HEK293 (cell line): ENCODE measurements around the gene MTHFSD.

ENCODE experiments used
- CTCF ChIA-PET: fragments of 350-600 bp; formaldehyde crosslinking; extraction: SDS; loops from one replicate; lab custom pipeline; 2021; ENCODE audit warnings: antibody characterized with exemption; lab: Yijun Ruan, JAX
- POLR2A ChIA-PET: fragments of 300-600 bp; formaldehyde crosslinking; extraction: SDS; loops from one replicate; lab custom pipeline; 2020; ENCODE audit warnings: antibody characterized with exemption, inconsistent platforms; lab: Yijun Ruan, JAX
- H3K27ac ChIP-seq: fragments of 200-500 bp; sonication (Bioruptor generic); 2 replicates; pipeline ENCODE4 v1.5.1; 2014; ENCODE audit warnings: low read depth, low read length, control low read depth, inconsistent platforms; ENCODE audit errors: extremely low read depth
- H3K36me3 ChIP-seq, 2 experiments: fragments of 200-500 bp in 1 of 2; sonication (Bioruptor generic) in 1 of 2; 1 replicate in 1 of 2; 2 replicates in 1 of 2; pipeline ENCODE4 v1.5.1; 2014 to 2017; ENCODE audit warnings: inconsistent platforms in 2 of 2, low read length in 2 of 2; ENCODE audit not compliant: control insufficient read depth in 2 of 2, insufficient read depth in 1 of 2
- H3K4me1 ChIP-seq: fragments of 200-500 bp; sonication (Bioruptor generic); 2 replicates; pipeline ENCODE4 v1.5.1; 2014; ENCODE audit warnings: mild to moderate bottlenecking, low read length, inconsistent platforms; ENCODE audit not compliant: control insufficient read depth, insufficient read depth
- H3K4me3 ChIP-seq: 2 replicates; pipeline ENCODE4 v1.5.1; 2011; ENCODE audit warnings: low read depth, mild to moderate bottlenecking, control low read depth, low read length, moderate library complexity
- H3K9me3 ChIP-seq: fragments of 200-500 bp; sonication (Bioruptor generic); 2 replicates; pipeline ENCODE4 v1.5.1; 2014; ENCODE audit warnings: low read depth, low read length, inconsistent platforms; ENCODE audit not compliant: control insufficient read depth, insufficient read depth
- GLI4 ChIP-seq: fragments of 450-650 bp; formaldehyde crosslinking; IDR thresholded peaks from 2 replicates; pipeline ENCODE4 v1.5.1; 2016; ENCODE audit warnings: missing biosample characterization, missing genetic modification characterization
- KLF16 ChIP-seq: fragments of 450-650 bp; formaldehyde crosslinking; IDR thresholded peaks from 2 replicates; pipeline ENCODE4 v1.5.1; 2017; ENCODE audit warnings: missing biosample characterization, missing genetic modification characterization
- KLF7 ChIP-seq: fragments of 450-650 bp; formaldehyde crosslinking; IDR thresholded peaks from 2 replicates; pipeline ENCODE4 v1.5.1; 2016; ENCODE audit warnings: missing biosample characterization, missing genetic modification characterization, borderline replicate concordance
- KLF9 ChIP-seq: fragments of 450-650 bp; formaldehyde crosslinking; IDR thresholded peaks from 2 replicates; pipeline ENCODE4 v1.5.1; 2016; ENCODE audit warnings: missing biosample characterization, missing genetic modification characterization, low read depth
- TCF7L2 ChIP-seq: IDR thresholded peaks from 2 replicates; pipeline ENCODE4 v1.6.1; 2011; ENCODE audit warnings: low read depth, mild to moderate bottlenecking, inconsistent platforms, low read length, moderate library complexity, borderline replicate concordance
- ZBTB20 ChIP-seq: fragments of 450-650 bp; formaldehyde crosslinking; IDR thresholded peaks from 2 replicates; pipeline ENCODE4 v1.5.1; 2016; ENCODE audit warnings: missing biosample characterization, missing genetic modification characterization
- ZBTB8A ChIP-seq: fragments of 450-650 bp; formaldehyde crosslinking; IDR thresholded peaks from 2 replicates; pipeline ENCODE4 v1.5.1; 2016; ENCODE audit warnings: missing biosample characterization, missing genetic modification characterization
- ZFP37 ChIP-seq: fragments of 450-650 bp; formaldehyde crosslinking; IDR thresholded peaks from 2 replicates; pipeline ENCODE4 v1.5.1; 2016; ENCODE audit warnings: missing biosample characterization, missing genetic modification characterization
- ZNF174 ChIP-seq: fragments of 450-650 bp; formaldehyde crosslinking; IDR thresholded peaks from 2 replicates; pipeline ENCODE4 v1.5.0; 2017; ENCODE audit warnings: missing biosample characterization, mild to moderate bottlenecking, missing genetic modification characterization
- ZNF2 ChIP-seq: fragments of 450-650 bp; formaldehyde crosslinking; IDR thresholded peaks from 2 replicates; pipeline ENCODE4 v1.5.1; 2016; ENCODE audit warnings: missing biosample characterization, missing genetic modification characterization
- ZNF223 ChIP-seq: fragments of 450-650 bp; formaldehyde crosslinking; IDR thresholded peaks from 2 replicates; pipeline ENCODE4 v1.5.1; 2016; ENCODE audit warnings: missing biosample characterization, missing genetic modification characterization
- ZNF239 ChIP-seq: fragments of 450-650 bp; formaldehyde crosslinking; IDR thresholded peaks from 2 replicates; pipeline ENCODE4 v1.5.1; 2016; ENCODE audit warnings: missing biosample characterization, missing genetic modification characterization
- ZNF311 ChIP-seq: fragments of 450-650 bp; formaldehyde crosslinking; IDR thresholded peaks from 2 replicates; pipeline ENCODE4 v1.5.1; 2017; ENCODE audit warnings: missing biosample characterization, missing genetic modification characterization, borderline replicate concordance
- ZNF350 ChIP-seq: fragments of 450-650 bp; formaldehyde crosslinking; IDR thresholded peaks from 2 replicates; pipeline ENCODE4 v1.5.0; 2017; ENCODE audit warnings: missing biosample characterization, mild to moderate bottlenecking, missing genetic modification characterization
- ZNF391 ChIP-seq: fragments of 450-650 bp; formaldehyde crosslinking; IDR thresholded peaks from 2 replicates; pipeline ENCODE4 v1.5.1; 2016; ENCODE audit warnings: low read depth, missing biosample characterization, missing genetic modification characterization, borderline replicate concordance
- ZNF423 ChIP-seq: fragments of 450-650 bp; formaldehyde crosslinking; IDR thresholded peaks from 2 replicates; pipeline ENCODE4 v1.5.1; 2016; ENCODE audit warnings: missing biosample characterization, missing genetic modification characterization
- ZNF473 ChIP-seq: fragments of 450-650 bp; formaldehyde crosslinking; IDR thresholded peaks from 2 replicates; pipeline ENCODE4 v1.5.1; 2017; ENCODE audit warnings: missing biosample characterization, missing genetic modification characterization
- ZNF501 ChIP-seq: fragments of 450-650 bp; formaldehyde crosslinking; IDR thresholded peaks from 2 replicates; pipeline ENCODE4 v1.5.1; 2016; ENCODE audit warnings: missing biosample characterization, missing genetic modification characterization
- ZNF514 ChIP-seq: fragments of 450-650 bp; formaldehyde crosslinking; IDR thresholded peaks from 2 replicates; pipeline ENCODE4 v1.5.1; 2016; ENCODE audit warnings: missing biosample characterization, missing genetic modification characterization
- ZNF529 ChIP-seq: fragments of 450-650 bp; formaldehyde crosslinking; IDR thresholded peaks from 2 replicates; pipeline ENCODE4 v1.5.1; 2017; ENCODE audit warnings: missing genetic modification characterization, missing biosample characterization; ENCODE audit not compliant: insufficient replicate concordance
- ZNF544 ChIP-seq: fragments of 450-650 bp; formaldehyde crosslinking; IDR thresholded peaks from 2 replicates; pipeline ENCODE4 v1.5.0; 2017; ENCODE audit warnings: missing biosample characterization, missing genetic modification characterization
- ZNF561 ChIP-seq: fragments of 450-650 bp; IDR thresholded peaks from 2 replicates; pipeline ENCODE4 v1.5.1; 2018; ENCODE audit warnings: missing biosample characterization, missing genetic modification characterization, borderline replicate concordance
- ZNF600 ChIP-seq: fragments of 450-650 bp; formaldehyde crosslinking; IDR thresholded peaks from 2 replicates; pipeline ENCODE4 v1.5.1; 2016; ENCODE audit warnings: missing biosample characterization, missing genetic modification characterization
- ZNF747 ChIP-seq: fragments of 450-650 bp; formaldehyde crosslinking; IDR thresholded peaks from 2 replicates; pipeline ENCODE4 v1.5.1; 2016; ENCODE audit warnings: missing biosample characterization, missing genetic modification characterization
- ZNF792 ChIP-seq: fragments of 450-650 bp; formaldehyde crosslinking; IDR thresholded peaks from 2 replicates; pipeline ENCODE4 v1.5.1; 2016; ENCODE audit warnings: missing biosample characterization, missing genetic modification characterization
- TF ChIP-seq, protein P1 (sequence below): fragments of 450-650 bp; formaldehyde crosslinking; IDR thresholded peaks from 2 replicates; pipeline ENCODE4 v1.5.1; 2017; ENCODE audit warnings: missing biosample characterization, missing genetic modification characterization
- TF ChIP-seq, protein P2 (sequence below): fragments of 450-650 bp; formaldehyde crosslinking; IDR thresholded peaks from 2 replicates; pipeline ENCODE4 v1.5.1; 2016; ENCODE audit warnings: missing biosample characterization, missing genetic modification characterization

Gene MTHFSD

DNA sequence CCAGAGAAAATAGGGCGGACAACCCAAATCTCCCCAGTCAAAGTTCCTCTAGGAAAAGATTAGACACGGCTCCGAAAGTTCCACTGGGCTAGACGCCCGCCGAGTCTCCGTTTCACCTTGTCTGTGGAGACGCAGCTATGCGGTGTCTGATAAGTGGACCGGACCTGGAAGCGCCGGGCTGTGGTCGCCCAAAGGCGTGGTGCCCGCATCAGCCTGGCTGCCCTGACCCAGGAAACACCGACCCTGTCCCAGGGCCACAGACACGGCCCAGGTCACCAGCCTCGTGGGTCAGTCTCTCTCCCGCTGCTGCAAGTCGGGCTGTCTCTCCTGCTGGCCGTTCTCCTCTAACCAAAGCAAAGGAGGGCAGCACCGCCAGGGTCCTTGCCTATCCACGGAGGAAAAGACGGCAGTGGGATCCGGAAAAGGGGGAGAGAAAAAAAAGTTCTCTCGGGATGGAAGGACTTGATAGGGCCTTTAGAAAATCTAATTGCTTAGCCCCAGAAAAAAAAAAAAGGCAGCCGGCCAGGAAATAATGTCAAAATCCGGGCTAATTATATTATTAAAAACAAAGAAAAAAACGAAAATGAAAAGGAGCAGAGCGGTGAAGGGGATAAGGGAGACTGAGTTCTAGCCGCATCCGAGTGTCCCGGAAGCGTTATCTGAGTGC is 58.6 kb downstream of the MTHFSD start:
- TF ChIP-seq ZBTB20 (tag by site-specific recombination): no peak
- no peak for TF ChIP-seq ZNF239 (tag by site-specific recombination)
- no peak for TF ChIP-seq ZNF223 (tag by site-specific recombination)
- TF ChIP-seq, protein P1, sequence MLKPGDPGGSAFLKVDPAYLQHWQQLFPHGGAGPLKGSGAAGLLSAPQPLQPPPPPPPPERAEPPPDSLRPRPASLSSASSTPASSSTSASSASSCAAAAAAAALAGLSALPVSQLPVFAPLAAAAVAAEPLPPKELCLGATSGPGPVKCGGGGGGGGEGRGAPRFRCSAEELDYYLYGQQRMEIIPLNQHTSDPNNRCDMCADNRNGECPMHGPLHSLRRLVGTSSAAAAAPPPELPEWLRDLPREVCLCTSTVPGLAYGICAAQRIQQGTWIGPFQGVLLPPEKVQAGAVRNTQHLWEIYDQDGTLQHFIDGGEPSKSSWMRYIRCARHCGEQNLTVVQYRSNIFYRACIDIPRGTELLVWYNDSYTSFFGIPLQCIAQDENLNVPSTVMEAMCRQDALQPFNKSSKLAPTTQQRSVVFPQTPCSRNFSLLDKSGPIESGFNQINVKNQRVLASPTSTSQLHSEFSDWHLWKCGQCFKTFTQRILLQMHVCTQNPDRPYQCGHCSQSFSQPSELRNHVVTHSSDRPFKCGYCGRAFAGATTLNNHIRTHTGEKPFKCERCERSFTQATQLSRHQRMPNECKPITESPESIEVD (tag by site-specific recombination): no peak
- TF ChIP-seq ZNF792 (tag by site-specific recombination): no peak
- TF ChIP-seq KLF9 (tag by site-specific recombination): no peak
- TF ChIP-seq ZBTB8A (tag by site-specific recombination): no peak
- no peak for TF ChIP-seq GLI4
- TF ChIP-seq ZNF600 (tag by site-specific recombination): no peak
- no peak for TF ChIP-seq KLF16
- TF ChIP-seq ZNF544 (tag by site-specific recombination): no peak
- no peak for TF ChIP-seq ZNF747 (tag by site-specific recombination)
- TF ChIP-seq ZNF2: no peak
- TF ChIP-seq ZNF501 (tag by site-specific recombination): no peak
- no peak for TF ChIP-seq ZNF391 (tag by site-specific recombination)
- no peak for TF ChIP-seq ZNF311 (tag by site-specific recombination)
- TF ChIP-seq ZNF473 (tag by site-specific recombination): no peak
- no peaks in the 10 kb centered on the region for H3K4me1 ChIP-seq
- H3K4me3 ChIP-seq: no peak overlapping the region
- POLR2A ChIA-PET: no interaction called here
- no peak overlapping the region for H3K27ac ChIP-seq
- H3K9me3 ChIP-seq: no peaks in the 10 kb centered on the region
- CTCF ChIA-PET: no interaction called here
- no peaks in the 10 kb centered on the region for H3K36me3 ChIP-seq

DNA sequence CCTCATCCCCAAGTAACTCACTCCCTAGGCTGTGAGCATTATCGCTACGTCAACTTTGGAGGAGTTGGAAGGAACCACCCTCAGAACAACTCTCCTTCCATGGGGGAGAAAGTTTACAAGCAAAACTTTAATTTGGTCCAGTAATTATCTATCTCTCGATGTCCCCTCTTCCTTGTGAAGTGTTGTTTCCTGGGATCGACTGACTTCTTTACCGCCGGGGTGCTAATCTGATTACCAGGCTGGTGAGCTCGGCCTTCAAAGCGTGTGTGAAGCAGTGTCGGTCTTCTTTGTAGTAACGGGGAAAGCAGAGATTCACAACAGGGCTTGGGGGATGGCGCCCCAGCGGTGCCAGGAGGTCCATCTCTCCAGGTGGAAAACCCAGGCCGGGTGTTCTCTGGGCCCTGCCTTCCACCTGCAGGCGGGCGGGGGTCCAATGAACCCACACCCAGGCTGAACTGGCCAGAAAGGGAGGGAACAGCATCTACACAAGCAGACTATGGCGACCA is 59.2 kb downstream of the MTHFSD start:
- H3K36me3 ChIP-seq: no peaks in the 10 kb centered on the region
- H3K4me3 ChIP-seq: no peak overlapping the region
- ChIA-PET CTCF (no interaction called here), POLR2A (no interaction called here)
- no peak overlapping the region for H3K27ac ChIP-seq
- H3K9me3 ChIP-seq: no peaks in the 10 kb centered on the region
- TF ChIP-seq ZNF350 (tag by site-specific recombination): no peak
- no peak for TF ChIP-seq ZNF561 (tag by site-specific recombination)
- TF ChIP-seq ZNF529 (tag by site-specific recombination): no peak
- TF ChIP-seq ZNF423 (tag by site-specific recombination): no peak
- 0 out of 2 replicates have a peak, but pooled peaks cover under 1% of the 10 kb centered on the region for H3K4me1 ChIP-seq

DNA sequence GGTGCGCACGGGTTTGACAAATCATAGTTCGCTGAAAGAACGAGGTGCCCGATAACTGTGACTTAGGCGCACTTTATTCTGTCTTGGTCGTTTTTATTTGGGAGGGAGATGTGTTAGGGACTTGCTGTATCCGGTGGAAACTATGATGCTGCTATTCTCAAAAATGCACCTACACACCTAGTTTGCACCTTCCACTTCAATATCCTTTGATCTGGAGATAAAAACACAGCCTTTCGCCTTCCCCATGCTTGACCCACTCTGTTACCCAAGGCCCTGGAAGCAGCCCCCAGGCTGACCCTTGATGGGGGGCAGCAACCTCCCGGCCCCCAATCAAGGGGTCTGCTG is 59.7 kb downstream of the MTHFSD start:
- Histone ChIP-seq H3K4me1 (0 out of 2 replicates have a peak, but pooled peaks cover 3% of the 10 kb centered on the region), H3K27ac (no peak overlapping the region), H3K4me3 (no peak overlapping the region), H3K9me3 (no peaks in the 10 kb centered on the region), H3K36me3 (no peaks in the 10 kb centered on the region)
- CTCF ChIA-PET: no interaction called here
- POLR2A ChIA-PET: no interaction called here
- TF ChIP-seq KLF7 (no peak), ZNF544 (tag by site-specific recombination) (no peak), ZFP37 (tag by site-specific recombination) (no peak), ZNF174 (tag by site-specific recombination) (no peak), TCF7L2 (no peak), ZNF514 (tag by site-specific recombination) (no peak)
- TF ChIP-seq, protein P2, sequence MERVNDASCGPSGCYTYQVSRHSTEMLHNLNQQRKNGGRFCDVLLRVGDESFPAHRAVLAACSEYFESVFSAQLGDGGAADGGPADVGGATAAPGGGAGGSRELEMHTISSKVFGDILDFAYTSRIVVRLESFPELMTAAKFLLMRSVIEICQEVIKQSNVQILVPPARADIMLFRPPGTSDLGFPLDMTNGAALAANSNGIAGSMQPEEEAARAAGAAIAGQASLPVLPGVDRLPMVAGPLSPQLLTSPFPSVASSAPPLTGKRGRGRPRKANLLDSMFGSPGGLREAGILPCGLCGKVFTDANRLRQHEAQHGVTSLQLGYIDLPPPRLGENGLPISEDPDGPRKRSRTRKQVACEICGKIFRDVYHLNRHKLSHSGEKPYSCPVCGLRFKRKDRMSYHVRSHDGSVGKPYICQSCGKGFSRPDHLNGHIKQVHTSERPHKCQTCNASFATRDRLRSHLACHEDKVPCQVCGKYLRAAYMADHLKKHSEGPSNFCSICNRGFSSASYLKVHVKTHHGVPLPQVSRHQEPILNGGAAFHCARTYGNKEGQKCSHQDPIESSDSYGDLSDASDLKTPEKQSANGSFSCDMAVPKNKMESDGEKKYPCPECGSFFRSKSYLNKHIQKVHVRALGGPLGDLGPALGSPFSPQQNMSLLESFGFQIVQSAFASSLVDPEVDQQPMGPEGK (tag by site-specific recombination): no peak
